Measurements from ENCODE around the gene TARP.
"Not testable (repeated sequence)": the region's sequence is repeated elsewhere in the genome, so short reads cannot be mapped to it uniquely, and the experiment has no call there.

TARP gene

GRCh38 chr7:38274486-38274885 lies 1.1 kb upstream of the TARP start:
- H3K9me3 ChIP-seq, result no peaks in the 10 kb centered on the region
- WGBS, 2 donors, result 90 to 95% methylated on average over 4 of the region's 4 CpGs
- DNase-seq, result no peak

GRCh38 chr7:38270405-38270804 lies 3.0 kb downstream of the TARP start:
- H3K27me3 ChIP-seq; H3K4me3 ChIP-seq; H3K27ac ChIP-seq; H3K9me3 ChIP-seq; H3K4me1 ChIP-seq; intact Hi-C loops (cut with DNase I; ENCODE audit: low total_unique reads); H3K36me3 ChIP-seq (ENCODE audit: low read depth, missing control alignments); DNase-seq: not testable (repeated sequence)
- 90 to 96% methylated on average over 2 of the region's 2 CpGs for WGBS, 2 donors

More at GRCh38 chr7:38274486-38274885, 1.1 kb upstream of the TARP start:
- H3K36me3 ChIP-seq (ENCODE audit: low read depth, missing control alignments), result no peaks in the 10 kb centered on the region
- H3K4me3 ChIP-seq, result no peak overlapping the region
- H3K27me3 ChIP-seq, result no peaks in the 10 kb centered on the region
- intact Hi-C loops (cut with DNase I; ENCODE audit: low total_unique reads), result no loop called here
- no peaks in the 10 kb centered on the region for H3K4me1 ChIP-seq
- TF ChIP-seq CTCF (IDR thresholded peaks at IDR 0.05) (no peak), POLR2A (IDR thresholded peaks at IDR 0.05) (no peak)
- H3K27ac ChIP-seq, result no peak overlapping the region

- H3K4me3 ChIP-seq; H3K36me3 ChIP-seq (ENCODE audit: low read depth, missing control alignments); H3K9me3 ChIP-seq; H3K27ac ChIP-seq; H3K27me3 ChIP-seq; intact Hi-C loops (cut with DNase I; ENCODE audit: low total_unique reads); DNase-seq; H3K4me1 ChIP-seq: not testable (repeated sequence)
- WGBS, 2 donors, result 94 to 95% methylated on average over 4 of the region's 4 CpGs
These were observed 3.6 kb downstream of the TARP start for GRCh38 chr7:38269704-38270346.

GRCh38 chr7:38265958-38266357 lies 7.5 kb downstream of the TARP start:
- H3K27ac ChIP-seq; H3K27me3 ChIP-seq; H3K4me3 ChIP-seq; H3K9me3 ChIP-seq; DNase-seq; H3K36me3 ChIP-seq (ENCODE audit: low read depth, missing control alignments); intact Hi-C loops (cut with DNase I; ENCODE audit: low total_unique reads); H3K4me1 ChIP-seq: not testable (repeated sequence)
- WGBS, 2 donors, result 67 to 74% methylated on average over 3 of the region's 3 CpGs

GRCh38 chr7:38264602-38265001 lies 8.8 kb downstream of the TARP start:
- H3K4me3 ChIP-seq; H3K36me3 ChIP-seq (ENCODE audit: low read depth, missing control alignments); H3K4me1 ChIP-seq; DNase-seq; H3K27me3 ChIP-seq; H3K27ac ChIP-seq; intact Hi-C loops (cut with DNase I; ENCODE audit: low total_unique reads); H3K9me3 ChIP-seq: not testable (repeated sequence)
- 60 to 67% methylated on average over 1 of the region's 1 CpG for WGBS, 2 donors

- DNase-seq; H3K27ac ChIP-seq; H3K4me3 ChIP-seq; H3K27me3 ChIP-seq; H3K36me3 ChIP-seq (ENCODE audit: low read depth, missing control alignments); intact Hi-C loops (cut with DNase I; ENCODE audit: low total_unique reads); H3K4me1 ChIP-seq; H3K9me3 ChIP-seq: not testable (repeated sequence)
- WGBS, 2 donors, result 49 to 55% methylated on average over 1 of the region's 1 CpG
These were observed 10.2 kb downstream of the TARP start for GRCh38 chr7:38263274-38263673.

- no peak for DNase-seq
- H3K4me3 ChIP-seq, result no peak overlapping the region
- intact Hi-C loops (cut with DNase I; ENCODE audit: low total_unique reads), result no loop called here
- no peaks in the 10 kb centered on the region for H3K9me3 ChIP-seq
- no peak overlapping the region for H3K27ac ChIP-seq
- WGBS, 2 donors, result 88 to 89% methylated on average over 5 of the region's 5 CpGs
- H3K27me3 ChIP-seq, result no peaks in the 10 kb centered on the region
- TF ChIP-seq POLR2A (IDR thresholded peaks at IDR 0.05) (no peak), CTCF (IDR thresholded peaks at IDR 0.05) (no peak)
- H3K36me3 ChIP-seq (ENCODE audit: low read depth, missing control alignments), result no peaks in the 10 kb centered on the region
- no peaks in the 10 kb centered on the region for H3K4me1 ChIP-seq
These were observed 10.9 kb downstream of the TARP start for GRCh38 chr7:38262545-38262944.

- H3K9me3 ChIP-seq; H3K36me3 ChIP-seq (ENCODE audit: low read depth, missing control alignments); intact Hi-C loops (cut with DNase I; ENCODE audit: low total_unique reads); DNase-seq; H3K4me1 ChIP-seq; H3K4me3 ChIP-seq; H3K27ac ChIP-seq; H3K27me3 ChIP-seq: not testable (repeated sequence)
- WGBS, 2 donors, result 81 to 86% methylated on average over 2 of the region's 2 CpGs
These were observed 11.4 kb downstream of the TARP start for GRCh38 chr7:38262026-38262425.

- H3K36me3 ChIP-seq (ENCODE audit: low read depth, missing control alignments); H3K4me1 ChIP-seq; H3K9me3 ChIP-seq; intact Hi-C loops (cut with DNase I; ENCODE audit: low total_unique reads); H3K27ac ChIP-seq; H3K4me3 ChIP-seq; DNase-seq; H3K27me3 ChIP-seq: not testable (repeated sequence)
- 88 to 94% methylated on average over 12 of the region's 12 CpGs for WGBS, 2 donors
These were observed 11.8 kb downstream of the TARP start for GRCh38 chr7:38261601-38262000.

- H3K27ac ChIP-seq; H3K4me3 ChIP-seq; H3K9me3 ChIP-seq; intact Hi-C loops (cut with DNase I; ENCODE audit: low total_unique reads); DNase-seq; H3K36me3 ChIP-seq (ENCODE audit: low read depth, missing control alignments); H3K27me3 ChIP-seq; H3K4me1 ChIP-seq: not testable (repeated sequence)
- WGBS, 2 donors, result 97 to 98% methylated on average over 8 of the region's 8 CpGs
These were observed 14.3 kb downstream of the TARP start for GRCh38 chr7:38259157-38259556.
